Karpas-422 (cell line): ENCODE results near the gene CPLX3. TPM values are rescaled to one million over a fixed set of nuclear protein-coding genes. Genes with fewer than 3 reads are reported as not detected.

Experiments
- DNase-seq: peaks from one replicate; pipeline ENCODE4 v3.0.0-alpha.2; 2015
- H2AFZ ChIP-seq: fragments of 200-600 bp; sonication (generic); 2 replicates; pipeline ENCODE4 v1.6.1; 2014; ENCODE audit warnings: antibody characterized with exemption, low read length, mixed read lengths
- H3K27ac ChIP-seq: fragments of 200-600 bp; sonication (generic); 2 replicates; pipeline ENCODE4 v1.5.1; 2014; ENCODE audit warnings: mild to moderate bottlenecking, low read length, moderate library complexity
- H3K27me3 ChIP-seq: fragments of 200-600 bp; sonication (generic); 2 replicates; pipeline ENCODE4 v1.6.1; 2014; ENCODE audit warnings: low read length, mixed read lengths
- H3K36me3 ChIP-seq: fragments of 200-600 bp; sonication (generic); 2 replicates; pipeline ENCODE4 v1.6.1; 2014; ENCODE audit warnings: low read length, mixed read lengths; ENCODE audit not compliant: insufficient read depth
- H3K4me1 ChIP-seq: fragments of 200-600 bp; sonication (generic); 2 replicates; pipeline ENCODE4 v1.6.1; 2014; ENCODE audit warnings: mild to moderate bottlenecking, low read length, mixed read lengths
- H3K4me2 ChIP-seq: fragments of 200-600 bp; sonication (generic); 2 replicates; pipeline ENCODE4 v1.6.1; 2014; ENCODE audit warnings: low read length, low read depth, mild to moderate bottlenecking; ENCODE audit not compliant: poor library complexity, severe bottlenecking
- H3K4me3 ChIP-seq: fragments of 200-600 bp; sonication (generic); 2 replicates; pipeline ENCODE4 v1.5.1; 2014; ENCODE audit warnings: mild to moderate bottlenecking, antibody characterized with exemption, low read length, mixed read lengths
- H3K79me2 ChIP-seq: fragments of 200-600 bp; sonication (generic); 2 replicates; pipeline ENCODE4 v1.6.1; 2014; ENCODE audit warnings: mild to moderate bottlenecking, low read length, mixed read lengths
- H3K9ac ChIP-seq: fragments of 200-600 bp; sonication (generic); 2 replicates; pipeline ENCODE4 v1.6.0; 2014; ENCODE audit warnings: low read length
- H3K9me2 ChIP-seq: fragments of 200-600 bp; sonication (generic), shearing (Covaris generic); replicated peaks from 2 replicates; pipeline ENCODE4 v1.6.0; 2014; ENCODE audit warnings: mild to moderate bottlenecking, low read length, moderate library complexity; ENCODE audit not compliant: insufficient read depth
- H3K9me3 ChIP-seq: fragments of 300-700, 200-600 bp; sonication (generic); 2 replicates; pipeline ENCODE4 v1.6.1; 2014; ENCODE audit warnings: low read length, mixed read lengths
- H4K20me1 ChIP-seq: fragments of 200-600 bp; sonication (generic); 2 replicates; pipeline ENCODE4 v1.6.1; 2014; ENCODE audit warnings: mild to moderate bottlenecking, antibody characterized with exemption, low read length, low read depth; ENCODE audit not compliant: insufficient read depth
- total RNA-seq: library from RNA; depleted of rRNA; stranded (reverse); fragments of >200 nt; shearing (Covaris generic); gene quantifications from 2 replicates; pipeline ENCODE4 v1.2.3, GENCODE V29; 2014; ENCODE audit warnings: low replicate concordance

CPLX3 gene
- total RNA-seq, 1 experiment from 2014 or later = 5.2 TPM

DNA sequence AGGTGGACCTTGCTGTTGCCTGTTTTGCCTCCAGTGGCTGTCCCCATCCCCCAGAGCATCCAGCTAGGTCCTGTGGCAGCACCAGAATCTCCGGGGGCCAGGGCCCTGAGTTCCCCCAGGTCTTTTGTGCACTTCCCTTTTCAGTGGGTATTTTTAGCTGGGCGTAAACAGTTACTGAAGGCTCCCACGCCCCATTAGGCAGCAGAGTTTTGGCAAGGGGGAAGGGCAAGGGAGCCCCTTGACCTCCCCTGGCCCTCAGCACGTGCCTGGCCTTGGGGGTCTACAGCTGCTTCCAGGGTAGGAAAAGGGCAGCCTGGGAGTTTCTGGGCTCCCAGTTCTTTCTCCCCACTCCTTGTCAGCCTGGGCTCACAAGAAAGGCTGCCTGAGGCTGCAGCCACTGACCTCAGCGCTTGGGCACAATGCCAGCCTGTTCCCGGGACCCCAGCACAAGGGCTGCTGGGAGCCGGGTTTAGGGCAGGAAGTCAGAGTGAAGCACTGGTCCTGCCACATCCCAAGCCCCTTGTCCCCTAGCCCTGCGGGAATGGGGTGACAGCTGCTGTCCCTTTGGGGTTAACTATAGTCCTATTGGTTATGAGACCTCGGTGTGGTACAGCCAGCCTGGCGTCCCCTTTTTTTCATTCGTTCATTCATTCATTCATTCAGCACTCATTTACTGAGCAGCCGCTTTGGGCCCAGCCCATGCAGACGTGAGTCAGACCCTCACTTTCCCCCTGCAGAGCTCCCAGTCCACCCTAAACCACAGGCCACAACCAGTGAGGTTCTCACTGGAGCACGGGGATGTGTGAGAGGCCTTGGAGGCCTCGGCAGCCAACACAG is 36.1 kb upstream of the CPLX3 start:
- Histone ChIP-seq H3K9me3 (no peaks in the 10 kb centered on the region), H3K9me2 (no peaks in the 10 kb centered on the region), H4K20me1 (no peaks in the 10 kb centered on the region; the same call in 1 of the 2 replicates), H3K4me1 (peaks cover 97% of the 10 kb centered on the region), H3K27ac (peak overlapping the region; percentile 100), H2AFZ (no peak overlapping the region), H3K9ac (peak overlapping the region; percentile 95), H3K4me3 (peak overlapping the region; percentile 69), H3K27me3 (no peaks in the 10 kb centered on the region), H3K36me3 (peaks cover 23% of the 10 kb centered on the region), H3K4me2 (peak overlapping the region; percentile 92), H3K79me2 (peaks cover 58% of the 10 kb centered on the region)
- peak; percentile 96 for DNase-seq

DNA sequence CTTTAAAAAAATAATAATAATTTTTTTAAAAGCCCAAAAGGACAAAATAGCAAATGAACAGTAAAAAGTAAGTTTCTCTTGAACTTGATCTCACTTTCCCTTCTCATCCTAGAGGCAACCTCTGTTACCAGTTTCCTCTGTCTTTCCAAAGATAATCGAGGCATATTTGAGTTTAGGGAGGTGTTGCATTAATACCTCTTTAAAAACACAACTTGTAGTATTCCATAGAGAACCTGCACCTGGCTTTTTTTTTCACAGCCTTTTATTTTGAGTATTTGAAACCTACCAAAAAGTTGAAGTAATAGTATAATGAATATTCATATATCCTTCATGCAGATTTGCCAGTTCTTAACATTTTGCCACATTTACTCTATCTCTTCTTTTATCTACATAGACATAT is 35.4 kb upstream of the CPLX3 start:
- H3K27me3 ChIP-seq = no peaks in the 10 kb centered on the region
- no peaks in the 10 kb centered on the region for H3K9me2 ChIP-seq
- H2AFZ ChIP-seq = no peak overlapping the region
- H3K9me3 ChIP-seq = no peaks in the 10 kb centered on the region
- peak overlapping the region; percentile 69 for H3K4me3 ChIP-seq
- H3K36me3 ChIP-seq = peaks cover 23% of the 10 kb centered on the region
- peak overlapping the region; percentile 95 for H3K9ac ChIP-seq
- H4K20me1 ChIP-seq = no peaks in the 10 kb centered on the region; the same call in 1 of the 2 replicates
- peak overlapping the region; percentile 100 for H3K27ac ChIP-seq
- peaks cover 59% of the 10 kb centered on the region for H3K79me2 ChIP-seq
- peak; percentile 71 for DNase-seq
- peaks cover 96% of the 10 kb centered on the region for H3K4me1 ChIP-seq
- H3K4me2 ChIP-seq = peak overlapping the region; percentile 92

DNA sequence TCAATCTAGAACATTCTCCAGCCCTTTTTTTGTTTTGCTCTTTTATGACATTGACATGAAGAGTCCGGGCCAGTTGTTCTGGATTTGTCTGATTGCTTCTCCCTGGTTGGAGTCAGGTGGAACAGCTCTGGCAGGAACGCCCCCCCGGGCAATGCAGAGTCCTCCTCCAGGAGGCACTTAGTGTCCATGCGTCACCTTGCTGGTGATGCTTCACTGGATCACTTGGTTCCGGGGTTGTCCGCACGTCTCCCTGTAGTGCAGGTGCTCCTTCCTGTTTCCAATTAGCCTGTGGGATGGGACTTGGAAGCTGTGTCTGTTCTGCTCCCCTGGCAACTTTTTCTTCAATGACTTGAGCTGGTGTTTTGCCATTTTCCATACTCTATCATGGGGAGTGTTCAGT is 34.8 kb upstream of the CPLX3 start:
- Histone ChIP-seq H3K4me2 (peak overlapping the region; percentile 92), H3K79me2 (peaks cover 65% of the 10 kb centered on the region), H3K4me1 (peaks cover 96% of the 10 kb centered on the region), H3K9me2 (no peaks in the 10 kb centered on the region), H3K27ac (peak overlapping the region; percentile 100), H3K27me3 (no peaks in the 10 kb centered on the region), H3K9me3 (no peaks in the 10 kb centered on the region), H3K36me3 (peaks cover 23% of the 10 kb centered on the region), H4K20me1 (no peaks in the 10 kb centered on the region; the same call in 1 of the 2 replicates), H3K9ac (peak overlapping the region; percentile 95), H3K4me3 (peak overlapping the region; percentile 69), H2AFZ (no peak overlapping the region)
- peak; percentile 70 for DNase-seq

DNA sequence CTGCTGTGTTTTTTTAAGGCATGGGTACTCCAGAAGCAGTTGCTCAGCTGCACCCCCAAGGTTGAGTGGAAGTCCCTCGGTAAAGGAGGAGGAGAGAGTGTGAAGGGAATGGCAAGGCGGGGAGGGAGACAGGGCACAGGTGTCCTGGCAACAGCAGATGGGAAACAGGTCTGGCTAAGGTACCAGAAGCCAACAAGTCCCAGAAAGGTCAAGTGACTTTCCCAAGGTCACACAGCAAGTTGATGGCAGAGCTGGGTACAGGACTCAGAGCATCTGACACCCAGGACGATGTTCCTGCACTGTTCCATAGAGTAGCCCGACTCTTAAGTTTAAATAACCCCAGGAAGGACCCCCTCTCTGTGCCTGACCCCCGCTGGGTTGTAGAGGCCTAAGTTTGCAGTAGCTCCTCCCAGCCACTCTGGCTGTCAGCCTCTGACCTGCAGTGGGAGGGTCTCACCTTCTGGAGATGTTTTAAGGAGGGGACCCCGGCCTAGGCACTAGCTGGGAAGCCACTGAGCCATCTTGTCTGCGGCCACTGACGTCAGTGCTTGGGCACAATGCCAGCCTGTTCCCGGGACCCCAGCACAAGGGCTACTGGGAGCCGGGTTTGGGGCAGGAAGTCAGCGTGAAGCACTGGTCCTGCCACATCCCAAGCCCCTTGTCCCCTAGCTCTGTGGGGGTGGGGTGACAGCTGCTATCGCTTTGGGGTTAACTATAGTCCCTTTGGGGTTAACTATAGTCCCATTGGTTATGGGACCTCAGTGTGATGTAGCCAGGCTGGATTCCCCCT is 34.0 kb upstream of the CPLX3 start:
- Histone ChIP-seq H3K27ac (peak overlapping the region; percentile 100), H3K9ac (peak overlapping the region; percentile 95), H3K9me3 (no peaks in the 10 kb centered on the region), H2AFZ (no peak overlapping the region), H3K27me3 (no peaks in the 10 kb centered on the region), H3K9me2 (no peaks in the 10 kb centered on the region), H3K4me2 (peak overlapping the region; percentile 92), H3K79me2 (peaks cover 66% of the 10 kb centered on the region), H3K4me1 (peaks cover 97% of the 10 kb centered on the region), H3K4me3 (peak overlapping the region; percentile 69), H4K20me1 (peaks cover under 1% of the 10 kb centered on the region; the same call in 1 of the 2 replicates), H3K36me3 (peaks cover 23% of the 10 kb centered on the region)
- DNase-seq = peak; percentile 73

DNA sequence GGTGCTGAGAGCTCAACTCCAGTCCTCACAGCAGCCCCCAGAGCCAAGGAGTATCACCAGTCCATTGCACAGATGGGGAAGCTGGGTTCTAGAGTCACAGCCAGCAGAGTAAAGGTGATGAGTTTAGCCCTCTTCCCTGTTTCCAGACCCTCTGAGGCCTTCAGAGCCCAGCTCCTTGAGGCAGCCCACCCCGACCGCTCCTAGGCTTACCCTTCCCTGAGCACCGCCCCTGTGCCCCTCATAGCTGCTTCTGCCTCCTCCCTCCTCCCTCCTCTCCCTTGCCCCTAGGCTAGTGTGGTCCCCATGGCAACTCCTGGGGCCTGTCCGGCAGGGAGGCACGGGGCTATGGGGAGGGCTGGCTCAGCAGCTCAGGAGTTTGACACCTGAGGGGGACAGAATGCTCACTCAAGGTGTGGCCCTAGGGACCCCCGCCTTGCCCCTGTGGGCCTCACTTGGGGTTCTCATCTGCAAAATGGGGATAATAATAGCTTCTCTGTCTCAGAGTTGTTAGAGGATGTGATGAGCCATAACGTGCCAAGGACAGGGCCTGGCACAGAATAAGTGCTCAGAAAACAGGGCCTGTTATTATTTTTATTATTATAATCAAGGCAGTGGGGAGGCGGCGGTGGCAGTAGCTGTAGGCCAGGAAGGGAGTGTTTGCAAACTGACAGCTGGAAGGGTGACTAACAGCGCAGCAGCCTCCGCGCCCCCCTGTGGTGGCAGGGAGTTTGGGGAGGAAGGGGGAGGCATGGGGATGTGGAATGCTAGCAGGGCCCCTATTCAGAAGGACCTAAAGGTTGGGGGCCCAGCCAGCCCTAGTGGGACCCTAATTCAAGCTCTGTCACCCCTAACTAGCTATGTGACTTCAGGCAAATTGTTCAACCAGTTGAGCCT is 33.0 kb upstream of the CPLX3 start:
- peak overlapping the region; percentile 92 for H3K4me2 ChIP-seq
- no peaks in the 10 kb centered on the region for H3K27me3 ChIP-seq
- H3K9me3 ChIP-seq = no peaks in the 10 kb centered on the region
- peak overlapping the region; percentile 69 for H3K4me3 ChIP-seq
- peak overlapping the region; percentile 100 for H3K27ac ChIP-seq
- peak; percentile 87 for DNase-seq
- H3K9ac ChIP-seq = peak overlapping the region; percentile 95
- peaks cover 22% of the 10 kb centered on the region for H3K36me3 ChIP-seq
- peaks cover 74% of the 10 kb centered on the region for H3K79me2 ChIP-seq
- peaks cover 97% of the 10 kb centered on the region for H3K4me1 ChIP-seq
- H4K20me1 ChIP-seq = peaks cover 5% of the 10 kb centered on the region; the same call in 1 of the 2 replicates
- no peaks in the 10 kb centered on the region for H3K9me2 ChIP-seq
- H2AFZ ChIP-seq = no peak overlapping the region

DNA sequence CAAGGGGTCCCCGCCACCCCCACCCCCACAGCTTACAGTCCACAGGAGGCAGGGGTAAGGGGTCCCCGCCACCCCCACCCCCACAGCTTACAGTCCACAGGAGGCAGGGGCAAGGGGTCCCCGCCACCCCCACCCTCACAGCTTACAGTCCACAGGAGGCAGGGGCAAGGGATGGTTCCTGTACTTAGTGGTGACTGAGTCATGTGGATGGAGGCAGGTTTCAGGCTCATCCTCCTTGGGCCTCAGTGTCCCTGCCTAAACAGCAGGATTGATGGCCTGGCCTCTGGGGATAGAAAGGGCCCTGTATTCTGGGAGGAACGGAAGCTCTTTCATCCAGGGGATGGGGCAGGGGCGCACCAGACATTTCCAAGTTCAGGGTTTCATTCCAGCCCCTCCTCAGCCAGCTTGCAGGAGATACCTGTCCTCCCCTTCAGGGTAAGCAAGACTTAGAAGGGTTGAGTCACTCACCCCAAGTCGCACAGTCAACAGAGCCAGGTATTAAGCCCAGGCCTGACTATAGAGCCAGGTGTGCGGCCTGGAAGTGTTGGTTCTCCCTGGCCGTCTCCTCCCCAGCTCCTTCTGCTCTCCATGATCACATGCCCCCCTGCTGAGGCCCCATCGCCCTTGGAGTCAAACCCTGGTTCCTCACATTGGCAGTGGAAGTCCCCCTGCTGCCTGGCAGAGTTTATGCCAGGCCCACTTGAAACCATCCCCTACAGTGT is 32.0 kb upstream of the CPLX3 start:
- H3K9ac ChIP-seq = peak overlapping the region; percentile 95
- no peaks in the 10 kb centered on the region for H3K27me3 ChIP-seq
- H3K27ac ChIP-seq = peak overlapping the region; percentile 100
- no peak overlapping the region for H3K4me3 ChIP-seq
- H3K36me3 ChIP-seq = peaks cover 26% of the 10 kb centered on the region; the same call in 1 of the 2 replicates
- no peak overlapping the region for H2AFZ ChIP-seq
- peak overlapping the region; percentile 92 for H3K4me2 ChIP-seq
- H3K4me1 ChIP-seq = peaks cover 100% of the 10 kb centered on the region
- peaks cover 74% of the 10 kb centered on the region for H3K79me2 ChIP-seq
- H3K9me3 ChIP-seq = no peaks in the 10 kb centered on the region
- no peaks in the 10 kb centered on the region for H3K9me2 ChIP-seq
- DNase-seq = no peak
- H4K20me1 ChIP-seq = peaks cover 5% of the 10 kb centered on the region; the same call in 1 of the 2 replicates

DNA sequence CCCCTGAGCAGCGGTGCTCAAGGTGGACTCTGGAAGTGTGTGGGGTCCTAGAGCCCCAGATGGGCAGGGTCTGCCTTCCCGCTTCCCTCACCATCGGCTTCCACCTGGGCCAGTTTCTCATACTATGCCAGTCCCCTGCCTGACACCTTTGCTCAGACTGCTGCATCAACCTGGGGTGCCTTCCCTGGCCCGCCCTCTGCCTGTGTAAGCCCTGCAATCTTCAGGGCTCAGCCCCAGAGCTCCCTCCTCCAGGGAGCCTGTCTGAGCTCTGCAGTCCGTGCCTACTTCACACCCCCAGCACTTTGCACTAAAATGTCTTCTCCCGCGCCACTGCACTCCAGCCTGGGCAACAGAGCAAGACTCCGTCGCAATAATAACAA is 31.5 kb upstream of the CPLX3 start:
- Histone ChIP-seq H3K36me3 (peaks cover 26% of the 10 kb centered on the region), H3K79me2 (peaks cover 70% of the 10 kb centered on the region), H3K9ac (peak overlapping the region; percentile 95), H3K4me2 (peak overlapping the region; percentile 92), H3K27ac (peak overlapping the region; percentile 100), H2AFZ (no peak overlapping the region), H3K9me3 (no peaks in the 10 kb centered on the region), H3K27me3 (no peaks in the 10 kb centered on the region), H3K4me3 (no peak overlapping the region), H3K4me1 (peaks cover 100% of the 10 kb centered on the region), H3K9me2 (no peaks in the 10 kb centered on the region), H4K20me1 (peaks cover 5% of the 10 kb centered on the region; the same call in 1 of the 2 replicates)
- no peak for DNase-seq
